Measurements from ENCODE around the gene HAUS7.
"Not testable (repeated sequence)": the region's sequence is repeated elsewhere in the genome, so short reads cannot be mapped to it uniquely, and the experiment has no call there.

HAUS7 gene

GRCh38 chrX:153416781-153417450 lies 53.5 kb downstream of the HAUS7 start:
- no peak for DNase-seq
- in situ Hi-C loops (cut with MboI; ENCODE audit: low pct_unique_long_range_greater_than_20kb, low sequenced_read_pairs) = no loop called here

- in situ Hi-C loops (cut with MboI; ENCODE audit: low pct_unique_long_range_greater_than_20kb, low sequenced_read_pairs) = no loop called here
These were observed 55.4 kb downstream of the HAUS7 start for GRCh38 chrX:153414856-153415510.

GRCh38 chrX:153413731-153414130 lies 56.6 kb downstream of the HAUS7 start:
- DNase-seq = no peak
- in situ Hi-C loops (cut with MboI; ENCODE audit: low pct_unique_long_range_greater_than_20kb, low sequenced_read_pairs) = no loop called here

More at GRCh38 chrX:153414856-153415510, 55.4 kb downstream of the HAUS7 start:
- no peak for DNase-seq

- in situ Hi-C loops (cut with MboI; ENCODE audit: low pct_unique_long_range_greater_than_20kb, low sequenced_read_pairs) = no loop called here
- DNase-seq = no peak
These were observed 57.3 kb downstream of the HAUS7 start for GRCh38 chrX:153412746-153413720.

- peak; percentile 12 for DNase-seq
- in situ Hi-C loops (cut with MboI; ENCODE audit: low pct_unique_long_range_greater_than_20kb, low sequenced_read_pairs) = no loop called here
These were observed 58.3 kb downstream of the HAUS7 start for GRCh38 chrX:153411988-153412574.

GRCh38 chrX:153411255-153411987 lies 59.0 kb downstream of the HAUS7 start, which contains the start of gene ZFP92:
TSS of gene ZFP92 (plus strand) at chrX:153411472. CDS start at chrX:153418323, 6,851 bp downstream.
- in situ Hi-C loops (cut with MboI; ENCODE audit: low pct_unique_long_range_greater_than_20kb, low sequenced_read_pairs) = no loop called here
- peak; percentile 38 for DNase-seq

- in situ Hi-C loops (cut with MboI; ENCODE audit: low pct_unique_long_range_greater_than_20kb, low sequenced_read_pairs) = no loop called here
- DNase-seq = no peak
These were observed 59.5 kb downstream of the HAUS7 start for GRCh38 chrX:153410888-153411254.

- DNase-seq = no peak
- in situ Hi-C loops (cut with MboI; ENCODE audit: low pct_unique_long_range_greater_than_20kb, low sequenced_read_pairs) = no loop called here
These were observed 60.0 kb downstream of the HAUS7 start for GRCh38 chrX:153410373-153410772.

GRCh38 chrX:153409414-153410101 lies 60.8 kb downstream of the HAUS7 start:
- in situ Hi-C loops (cut with MboI; ENCODE audit: low pct_unique_long_range_greater_than_20kb, low sequenced_read_pairs) = no loop called here
- no peak for DNase-seq

- in situ Hi-C loops (cut with MboI; ENCODE audit: low pct_unique_long_range_greater_than_20kb, low sequenced_read_pairs) = no loop called here
These were observed 61.5 kb downstream of the HAUS7 start for GRCh38 chrX:153408871-153409351.

GRCh38 chrX:153408221-153408721 lies 62.1 kb downstream of the HAUS7 start:
- in situ Hi-C loops (cut with MboI; ENCODE audit: low pct_unique_long_range_greater_than_20kb, low sequenced_read_pairs) = no loop called here

More at GRCh38 chrX:153408871-153409351, 61.5 kb downstream of the HAUS7 start:
- DNase-seq = no peak

GRCh38 chrX:153407736-153408135 lies 62.6 kb downstream of the HAUS7 start:
- in situ Hi-C loops (cut with MboI; ENCODE audit: low pct_unique_long_range_greater_than_20kb, low sequenced_read_pairs) = no loop called here
- no peak for DNase-seq

More at GRCh38 chrX:153408221-153408721, 62.1 kb downstream of the HAUS7 start:
- no peak for DNase-seq

- in situ Hi-C loops (cut with MboI; ENCODE audit: low pct_unique_long_range_greater_than_20kb, low sequenced_read_pairs) = no loop called here
- no peak for DNase-seq
These were observed 63.5 kb downstream of the HAUS7 start for GRCh38 chrX:153406903-153407302.

- in situ Hi-C loops (cut with MboI; ENCODE audit: low pct_unique_long_range_greater_than_20kb, low sequenced_read_pairs) = no loop called here
- no peak for DNase-seq
These were observed 64.4 kb downstream of the HAUS7 start for GRCh38 chrX:153406011-153406410.

GRCh38 chrX:153405426-153405825 lies 65.0 kb downstream of the HAUS7 start:
- in situ Hi-C loops (cut with MboI; ENCODE audit: low pct_unique_long_range_greater_than_20kb, low sequenced_read_pairs) = no loop called here
- no peak for DNase-seq

GRCh38 chrX:153404333-153404732 lies 66.0 kb downstream of the HAUS7 start:
- in situ Hi-C loops (cut with MboI; ENCODE audit: low pct_unique_long_range_greater_than_20kb, low sequenced_read_pairs); DNase-seq: not testable (repeated sequence)

- DNase-seq = no peak
- in situ Hi-C loops (cut with MboI; ENCODE audit: low pct_unique_long_range_greater_than_20kb, low sequenced_read_pairs) = no loop called here
These were observed 69.1 kb downstream of the HAUS7 start, which contains the start of gene PNMA6E for GRCh38 chrX:153401133-153401764. TSS of gene PNMA6E (minus strand) at chrX:153401350. CDS start at chrX:153398849, 2,501 bp downstream.
